ENCODE data around the gene ACAA2. TPM values are rescaled to one million over a fixed set of nuclear protein-coding genes. Genes with fewer than 3 reads are reported as not detected.

ACAA2 gene
- total and polyA plus RNA-seq, 2 of the 8 experiments (the other 6 are each of a cell fraction or from before 2014, with no cell fraction given), result 63.4 to 151 TPM

DNA sequence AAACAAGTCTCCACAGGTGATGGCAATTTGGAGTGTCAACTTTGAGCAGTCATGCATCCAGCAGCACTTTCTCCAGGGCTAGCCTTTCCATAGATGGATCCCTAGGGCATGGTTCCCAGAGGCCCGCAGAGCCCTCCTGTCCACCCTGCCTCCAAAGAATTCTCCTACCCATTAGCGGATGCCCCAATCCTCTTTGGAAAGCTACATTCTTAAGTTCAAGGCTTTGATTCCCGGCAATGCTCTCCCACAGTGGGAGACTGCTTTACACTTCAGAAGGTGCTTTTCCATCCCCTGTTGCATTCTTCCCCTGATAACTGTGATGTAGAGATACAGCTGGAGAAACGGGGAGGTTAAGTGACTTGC is 61.3 kb downstream of the ACAA2 start:
- Histone ChIP-seq H3K36me3 (ENCODE audit: control insufficient read depth in 2 of 4, insufficient read depth in 4 of 4, low read length in 3 of 4) (no peaks in the 10 kb centered on the region), H3K27me3 (replicated peaks in 1 of 4; ENCODE audit: control insufficient read depth in 3 of 4, extremely low read depth in 1 of 4, insufficient read depth in 3 of 4, low read length in 3 of 4) (no peaks in the 10 kb centered on the region), H3K14ac (ENCODE audit: insufficient read length) (no peak overlapping the region), H3K56ac (replicated peaks; ENCODE audit: insufficient read length, low read depth, low read length) (no peak overlapping the region), H3K23ac (ENCODE audit: insufficient read length) (no peak overlapping the region), H3K4me2 (ENCODE audit: insufficient read depth in 1 of 2, low read depth in 2 of 2, low read length in 2 of 2) (no peak overlapping the region), H4K8ac (ENCODE audit: extremely low read depth, insufficient read depth, low read length) (no peak overlapping the region), H3K23me2 (ENCODE audit: low read depth, low read length) (no peaks in the 10 kb centered on the region), H2AFZ (ENCODE audit: low read length) (no peak overlapping the region), H2BK120ac (replicated peaks; ENCODE audit: low read depth, low read length) (no peak overlapping the region), H4K5ac (ENCODE audit: insufficient read length, low read depth, low read length) (no peak overlapping the region), H2BK5ac (ENCODE audit: low read depth, low read length) (no peak overlapping the region), H3K79me2 (ENCODE audit: control insufficient read depth in 1 of 2, insufficient read depth in 2 of 2, low read length in 2 of 2) (no peaks in the 10 kb centered on the region), H4K91ac (replicated peaks; ENCODE audit: insufficient read length, low read length) (no peak overlapping the region), H3K18ac (ENCODE audit: extremely low read depth, low read length) (no peak overlapping the region), H3K27ac (ENCODE audit: low read depth, low read length) (no peak overlapping the region), H3K9me3 (ENCODE audit: insufficient read depth in 2 of 2, low read depth in 1 of 2, low read length in 1 of 2) (no peaks in the 10 kb centered on the region), H3K4ac (replicated peaks; ENCODE audit: insufficient read length, low read depth, low read length) (no peak overlapping the region), H3K9ac (replicated peaks in 1 of 4; ENCODE audit: extremely low read depth in 1 of 4, low read depth in 3 of 4, low read length in 3 of 4) (no peak overlapping the region), H3K79me1 (ENCODE audit: low read depth, low read length) (no peaks in the 10 kb centered on the region), H3K4me1 (replicated peaks in 1 of 4; ENCODE audit: control insufficient read depth in 3 of 4, insufficient read depth in 4 of 4, low read length in 3 of 4) (no peaks in the 10 kb centered on the region), H2AK5ac (ENCODE audit: low read depth, low read length) (no peak overlapping the region), H3K4me3 (ENCODE audit: extremely low read depth in 1 of 4, insufficient read depth in 2 of 4, low read depth in 3 of 4, low read length in 4 of 4) (no peak overlapping the region), H2BK20ac (ENCODE audit: low read length) (no peak overlapping the region), H4K20me1 (replicated peaks in 1 of 2; ENCODE audit: control insufficient read depth in 1 of 2, insufficient read depth in 2 of 2, low read length in 2 of 2) (no peaks in the 10 kb centered on the region), H2BK12ac (ENCODE audit: low read depth, low read length) (no peak overlapping the region), H2BK15ac (ENCODE audit: low read length) (no peak overlapping the region)
- FAIRE-seq, result peak; percentile 45
- ChIA-PET CTCF (ENCODE audit: partially characterized antibody) (interaction anchor here (1.1 to 3.3 kb wide), 6 partner anchors 12 to 191 kb away, joined by 3 to 13 read pairs (median 3); no protein-coding TSS in a partner anchor), POLR2A (ENCODE audit: partially characterized antibody) (interaction anchor here (1.6 kb wide), 1 partner anchor 265 kb away, joined by 4 read pairs; the partner anchor contains the start of gene C18orf32)
- WGBS, 2 experiments (ENCODE audit: extremely low coverage in 1 of 2, insufficient coverage in 1 of 2, insufficient read length in 1 of 2, insufficient replicate concordance in 2 of 2, low coverage in 1 of 2, low lambda C conversion rate in 2 of 2, missing lambda C conversion rate in 1 of 2), result 71% methylated on average over 4 of the region's 4 CpGs; no CpG with 5 or more reads in 1 of the 2 experiments
- DNase-seq (ENCODE audit: low read depth in 1 of 2, low spot score in 2 of 2), result peak in 1 of 2 experiments; percentile 34
- no peak for TF ChIP-seq SAP30 (IDR thresholded peaks at IDR 0.05; ENCODE audit: insufficient read depth, insufficient replicate concordance, low read length)
- TF ChIP-seq RNF2 (IDR thresholded peaks at IDR 0.05; ENCODE audit: borderline replicate concordance, low read depth, low read length, missing control alignments, poor library complexity, severe bottlenecking), result no peak
- TF ChIP-seq SP2 (IDR thresholded peaks at IDR 0.05; ENCODE audit: low read length), result no peak
- TF ChIP-seq CHD2 (IDR thresholded peaks at IDR 0.05; ENCODE audit: low read length), result no peak
- no peak for TF ChIP-seq BRCA1 (IDR thresholded peaks at IDR 0.05; ENCODE audit: low read depth, low read length)
- no peak for TF ChIP-seq E2F6 (IDR thresholded peaks at IDR 0.05)
- no peak for TF ChIP-seq SIRT6 (IDR thresholded peaks at IDR 0.05; ENCODE audit: low read length)
- TF ChIP-seq SP1 (IDR thresholded peaks at IDR 0.05; ENCODE audit: low read depth, low read length), result no peak
- no peak for TF ChIP-seq BCL11A (IDR thresholded peaks at IDR 0.05; ENCODE audit: low read depth in 2 of 2, low read length in 2 of 2)
- TF ChIP-seq SIN3A (conservative IDR thresholded peaks at IDR 0.05 in 1 of 2, IDR thresholded peaks at IDR 0.05 in 1 of 2; ENCODE audit: low read depth in 1 of 2, low read length in 2 of 2), result no peak
- no peak for TF ChIP-seq NANOG (IDR thresholded peaks at IDR 0.05; ENCODE audit: insufficient read depth, low read depth, low read length, poor library complexity, severe bottlenecking)
- TF ChIP-seq HDAC2 (IDR thresholded peaks at IDR 0.05; ENCODE audit: borderline replicate concordance in 1 of 2, low read depth in 2 of 2, low read length in 2 of 2), result no peak
- TF ChIP-seq PHF8 (conservative IDR thresholded peaks at IDR 0.05; ENCODE audit: low read depth, low read length), result no peak
